DND-41 (cell line): ENCODE measurements around the gene IFNL4.

Source experiments
- CTCF ChIP-seq: IDR thresholded peaks from 2 replicates; pipeline ENCODE4 v1.5.1; 2012; ENCODE audit warnings: borderline replicate concordance, low read length, moderate library complexity, mild to moderate bottlenecking; ENCODE audit not compliant: poor library complexity, severe bottlenecking; ENCODE audit errors: extremely low read depth
- EZH2 ChIP-seq: IDR thresholded peaks from 3 replicates; pipeline ENCODE4 v1.6.1; 2012; ENCODE audit warnings: borderline replicate concordance, low read depth, mild to moderate bottlenecking, moderate library complexity, low read length, inconsistent platforms; ENCODE audit not compliant: severe bottlenecking

GRCh38 chr19:39199025-39199424, 49.6 kb downstream of the IFNL4 start:
- TF ChIP-seq CTCF (no peak), EZH2 (no peak)
